NCI-H2171 treated with DMSO at 0.1 percent for 48 hours (cell line): Measurements from ENCODE around the gene SF3B2.
"Not testable (repeated sequence)": the region's sequence is repeated elsewhere in the genome, so short reads cannot be mapped to it uniquely, and the experiment has no call there.

Experiments used
- DNase-seq: peaks from one replicate; lab custom pipeline; 2025; lab: John Stamatoyannopoulos, UW

The SF3B2 gene

DNA sequence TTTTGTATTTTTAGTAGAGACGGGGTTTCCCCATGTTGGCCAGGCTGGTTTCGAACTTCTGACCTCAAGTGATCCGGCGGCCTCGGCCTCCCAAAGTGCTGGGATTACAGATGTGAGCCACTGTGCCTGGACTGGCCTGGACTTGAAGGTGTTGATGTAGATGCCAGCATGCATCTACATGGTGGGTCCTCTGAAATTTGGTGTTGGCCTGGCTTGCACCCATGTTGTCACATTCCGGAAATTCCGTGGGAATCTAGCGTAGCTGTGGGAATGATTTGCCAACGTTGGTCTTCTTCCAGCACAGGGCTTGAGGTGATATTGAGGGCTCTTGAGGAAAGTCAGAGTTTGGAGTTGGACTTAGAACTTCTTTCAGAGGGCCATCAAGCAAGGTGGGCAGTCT is 24.4 kb downstream of the SF3B2 start:
- no peak for DNase-seq

DNA sequence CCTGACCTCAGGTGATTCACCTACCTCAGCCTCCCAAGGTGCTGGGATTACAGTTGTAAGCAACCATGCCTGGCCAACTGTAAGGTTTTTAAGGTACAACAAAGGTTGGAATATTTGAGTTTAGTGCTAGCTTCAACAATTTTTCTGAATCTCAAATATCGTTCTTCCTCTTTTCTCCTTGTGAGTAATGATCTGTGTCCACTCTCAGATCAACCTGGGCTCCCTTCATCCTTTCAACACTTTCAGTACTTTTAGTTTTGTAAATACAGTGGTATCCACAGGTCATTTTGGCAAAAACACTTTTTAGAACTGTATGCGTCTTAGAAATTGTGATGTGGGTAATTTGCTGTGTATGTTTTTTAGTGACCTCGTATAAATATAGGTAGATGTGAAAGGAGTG is 25.8 kb downstream of the SF3B2 start:
- DNase-seq = no peak

DNA sequence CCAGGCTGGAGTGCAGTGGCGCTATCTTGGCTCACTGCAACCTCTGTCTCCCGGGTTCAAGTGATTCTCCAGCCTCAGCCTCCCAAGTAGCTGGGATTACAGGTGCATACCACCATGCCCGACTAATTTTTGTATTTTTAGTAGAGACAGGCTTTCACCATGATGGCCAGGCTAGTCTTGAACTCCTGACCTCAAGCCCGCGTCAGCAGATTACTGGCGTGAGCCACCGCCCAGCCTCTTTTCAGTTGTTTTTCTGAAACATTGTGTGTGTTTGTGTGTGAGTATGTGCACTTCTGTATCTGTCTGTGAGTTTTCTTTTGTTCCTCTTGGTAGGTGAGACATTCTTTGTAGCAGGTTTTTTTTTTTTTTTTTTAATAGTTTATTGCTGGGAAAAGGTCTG is 26.8 kb downstream of the SF3B2 start:
- DNase-seq = not testable (repeated sequence)

DNA sequence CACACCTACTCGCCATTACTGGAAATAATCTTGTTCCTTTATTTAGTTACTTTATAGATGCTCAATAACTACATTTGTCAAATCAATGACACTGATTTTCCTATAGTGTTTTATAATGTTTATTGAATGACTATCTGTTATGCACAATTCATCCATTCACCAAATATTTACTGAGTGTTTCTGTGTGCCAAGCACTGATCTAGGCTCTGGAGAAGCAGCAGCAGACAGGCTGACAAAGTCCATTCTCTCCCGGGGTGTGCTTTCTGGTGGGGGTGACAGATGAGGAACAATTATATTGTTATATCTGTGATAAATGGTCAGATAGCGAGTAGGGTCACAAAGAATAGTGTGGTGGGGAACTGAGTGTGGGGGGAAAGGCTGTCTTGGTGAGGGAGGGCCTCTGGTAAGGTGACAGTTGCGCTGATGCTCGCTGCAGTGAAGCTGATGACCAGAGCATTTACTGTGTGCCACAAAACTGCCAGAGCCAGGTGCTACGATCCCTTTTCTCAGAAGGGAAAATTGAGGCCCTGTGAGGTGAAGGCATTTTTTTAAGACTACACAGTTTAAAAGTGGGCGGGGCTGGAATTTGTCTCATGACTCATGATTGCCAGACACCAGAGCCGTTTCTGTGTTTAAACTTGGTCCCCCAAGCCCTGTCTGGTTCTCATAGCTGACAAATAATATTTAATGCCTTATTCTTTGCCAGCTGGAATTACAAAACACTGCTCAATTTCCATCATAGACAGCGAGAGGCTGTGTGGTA is 28.1 kb downstream of the SF3B2 start:
- DNase-seq = no peak

DNA sequence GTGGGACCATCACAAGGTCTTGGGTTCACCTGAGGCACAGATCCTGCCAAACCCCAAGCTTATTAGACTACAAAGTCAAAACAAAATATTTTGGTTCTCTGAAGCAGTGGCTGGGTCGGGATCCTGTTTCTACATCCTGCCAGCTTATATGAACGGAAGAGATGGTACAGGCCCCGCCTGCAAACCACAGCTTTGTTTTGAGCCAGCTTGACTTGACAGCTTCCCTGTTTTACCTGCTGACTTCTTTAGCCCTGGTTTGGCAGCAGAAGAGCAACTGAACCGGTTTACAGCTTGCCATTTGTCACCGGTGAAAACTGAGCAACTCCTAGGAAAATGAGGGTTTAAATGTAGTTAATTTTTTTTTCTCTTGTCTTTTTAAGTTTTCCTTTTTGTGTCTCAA is 29.3 kb downstream of the SF3B2 start:
- DNase-seq = peak; percentile 81

DNA sequence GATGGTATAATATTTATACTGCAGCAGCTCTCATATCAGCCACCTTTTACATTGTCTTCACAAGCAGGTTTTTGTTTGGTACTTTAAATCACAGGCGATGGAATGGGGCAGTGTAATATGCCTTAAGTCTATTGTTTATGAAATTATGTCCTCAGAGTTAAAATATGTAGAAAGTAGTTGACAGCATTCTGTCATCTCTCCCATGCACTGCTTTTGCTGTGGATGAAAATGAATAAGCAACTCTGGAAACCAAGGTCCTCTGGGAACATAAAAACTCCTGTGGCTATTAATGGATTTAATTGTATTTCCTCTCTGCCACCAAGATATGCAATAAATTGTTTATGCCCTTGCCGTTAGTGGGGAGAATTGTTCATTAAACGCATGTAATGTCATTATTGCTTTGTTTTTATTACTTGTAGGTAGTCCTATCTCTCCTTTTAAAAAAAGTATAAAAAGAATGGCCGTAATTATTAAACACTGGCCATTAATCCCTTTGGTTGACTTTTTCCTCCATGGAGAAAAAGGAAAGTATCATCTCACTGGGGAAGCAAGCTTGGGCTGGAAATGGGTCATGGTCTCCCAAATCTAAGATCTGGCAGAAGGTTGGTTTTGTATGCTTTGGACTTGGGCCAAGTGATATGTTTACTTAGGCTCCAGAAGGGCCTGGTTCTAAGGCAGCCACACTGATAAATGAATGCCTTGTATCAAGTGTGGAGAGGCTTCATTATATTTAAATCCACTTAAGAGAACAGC is 31.0 kb downstream of the SF3B2 start:
- peak; percentile 91 for DNase-seq

DNA sequence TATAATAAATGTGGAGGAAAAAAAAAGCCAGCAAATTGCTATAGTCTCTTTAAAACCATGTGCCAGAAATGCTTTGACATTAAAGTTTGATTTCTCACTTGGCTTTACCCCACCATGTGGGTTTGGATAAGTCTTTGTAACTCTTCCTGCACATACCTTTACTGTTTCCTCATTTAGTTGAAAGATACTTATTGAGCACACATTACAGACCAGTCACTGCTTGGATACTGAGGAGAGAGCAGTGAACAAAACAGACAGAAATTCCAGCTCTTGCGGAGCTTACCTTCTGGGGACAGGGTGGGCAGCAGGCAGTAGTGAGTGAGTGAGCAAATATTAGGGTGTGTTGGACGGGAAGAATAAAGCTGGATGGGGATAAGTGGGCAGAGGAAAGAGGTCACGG is 31.6 kb downstream of the SF3B2 start:
- no peak for DNase-seq

DNA sequence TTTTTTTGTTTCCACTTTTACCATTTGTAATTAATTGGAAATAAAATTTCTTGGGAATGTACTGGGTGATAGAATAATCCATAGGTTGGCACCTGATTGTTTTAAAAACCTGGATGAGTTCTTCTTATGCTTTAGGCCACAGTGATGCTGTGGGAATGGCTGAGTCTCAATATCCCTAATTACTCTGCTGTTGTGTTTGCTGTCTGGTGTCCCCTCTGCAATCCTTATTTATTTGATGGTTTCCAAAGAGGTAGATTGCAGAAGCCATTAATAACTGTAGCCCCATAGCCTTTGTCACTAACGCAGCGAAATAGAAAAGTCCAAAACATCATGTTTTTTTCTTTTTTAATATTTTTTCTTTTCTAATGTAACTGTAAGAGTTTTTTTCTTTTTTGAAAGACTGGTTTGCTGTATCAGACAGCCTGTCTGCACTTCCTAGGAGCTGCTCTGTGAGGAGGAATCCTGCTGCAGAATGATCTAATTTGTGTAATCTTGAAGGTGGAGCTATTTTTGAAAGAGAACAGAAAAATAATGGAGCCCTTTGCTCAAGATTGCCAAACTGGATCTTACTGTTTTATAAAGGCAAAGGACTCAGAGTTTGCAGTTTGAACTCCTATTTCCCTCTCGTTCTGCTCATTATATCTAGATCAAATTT is 32.8 kb downstream of the SF3B2 start:
- DNase-seq = no peak

DNA sequence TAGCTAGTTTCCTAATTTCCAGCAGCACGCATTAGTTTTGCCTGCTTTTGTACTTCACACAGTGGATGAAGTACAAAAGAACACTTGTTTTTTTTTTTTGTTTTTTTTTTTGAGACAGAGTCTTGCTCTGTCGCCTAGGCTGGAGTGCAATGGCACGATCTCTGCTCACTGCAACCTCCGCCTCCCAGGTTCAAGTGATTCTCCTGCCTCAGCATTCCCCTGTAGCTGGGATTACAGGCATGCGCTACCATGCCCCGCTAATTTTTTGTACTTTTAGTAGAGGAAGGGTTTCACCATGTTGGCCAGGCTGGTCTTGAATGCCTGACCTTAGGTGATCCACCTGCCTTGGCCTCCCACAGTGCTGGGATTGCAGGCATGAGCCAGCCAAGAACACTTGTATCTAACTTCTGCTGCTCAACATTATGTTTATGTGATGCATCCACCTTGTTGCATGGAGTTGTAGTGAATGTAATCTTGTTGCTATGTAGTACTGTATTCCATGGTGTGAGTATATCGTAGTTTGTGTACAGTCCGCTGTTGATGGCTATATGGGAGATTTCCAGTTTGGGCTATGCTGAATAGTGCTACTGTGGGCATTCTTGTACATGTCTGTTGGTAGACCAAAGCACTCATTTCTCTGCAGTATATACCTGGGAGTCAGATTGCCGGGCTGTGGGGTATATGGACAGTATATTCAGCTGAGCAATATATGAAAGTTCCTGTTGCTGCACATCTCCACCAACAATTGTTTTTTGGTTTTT is 35.2 kb downstream of the SF3B2 start:
- no peak for DNase-seq

DNA sequence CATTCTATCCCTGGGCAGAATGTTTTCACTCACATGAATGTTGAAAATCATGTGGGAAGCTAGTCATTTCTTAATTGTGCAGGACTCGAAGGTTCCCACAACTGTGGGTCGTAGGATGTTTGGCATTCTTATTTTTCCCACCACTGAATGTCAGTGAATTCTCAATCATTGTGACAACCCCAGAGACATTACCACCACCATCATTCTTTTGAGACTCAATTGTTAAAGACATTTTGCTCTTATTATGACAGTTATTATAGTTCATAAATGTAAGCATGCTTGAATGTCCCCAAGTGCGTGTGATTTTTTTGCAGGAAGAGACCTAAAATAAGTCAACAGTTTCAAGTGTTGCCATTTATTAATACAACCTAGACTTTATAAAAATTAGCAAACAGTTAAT is 36.9 kb downstream of the SF3B2 start:
- no peak for DNase-seq

DNA sequence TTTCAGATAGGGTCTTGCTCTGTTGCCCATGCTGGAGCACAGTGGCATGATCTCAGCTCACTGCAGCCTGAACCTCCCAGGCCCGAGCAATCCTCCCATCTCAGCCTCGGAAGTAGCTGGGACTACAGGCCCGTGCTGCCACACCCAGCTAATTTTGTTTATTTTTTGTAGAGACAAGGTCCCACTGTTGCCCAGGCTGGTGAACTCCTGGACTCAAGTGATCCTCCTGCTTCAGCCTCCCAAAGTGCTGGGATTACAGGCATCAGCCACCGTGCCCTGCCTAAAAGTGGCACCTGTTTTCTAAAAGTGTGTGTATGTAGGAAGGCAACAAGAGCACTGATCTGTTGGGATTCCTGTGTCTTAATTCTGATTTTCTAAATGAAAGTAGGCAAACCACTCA is 38.1 kb downstream of the SF3B2 start:
- no peak for DNase-seq

DNA sequence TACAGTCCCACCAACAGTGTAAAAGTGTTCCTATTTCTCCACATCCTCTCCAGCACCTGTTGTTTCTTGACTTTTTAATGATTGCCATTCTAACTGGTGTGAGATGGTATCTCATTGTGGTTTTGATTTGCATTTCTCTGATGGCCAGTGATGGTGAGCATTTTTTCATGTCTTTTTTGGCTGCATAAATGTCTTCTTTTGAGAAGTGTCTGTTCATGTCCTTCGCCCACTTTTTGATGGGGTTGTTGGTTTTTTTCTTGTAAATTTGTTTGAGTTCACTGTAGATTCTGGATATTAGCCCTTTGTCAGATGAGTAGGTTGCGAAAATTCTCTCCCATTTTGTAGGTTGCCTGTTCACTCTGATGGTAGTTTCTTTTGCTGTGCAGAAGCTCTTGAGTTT is 40.0 kb downstream of the SF3B2 start:
- DNase-seq = not testable (repeated sequence)

DNA sequence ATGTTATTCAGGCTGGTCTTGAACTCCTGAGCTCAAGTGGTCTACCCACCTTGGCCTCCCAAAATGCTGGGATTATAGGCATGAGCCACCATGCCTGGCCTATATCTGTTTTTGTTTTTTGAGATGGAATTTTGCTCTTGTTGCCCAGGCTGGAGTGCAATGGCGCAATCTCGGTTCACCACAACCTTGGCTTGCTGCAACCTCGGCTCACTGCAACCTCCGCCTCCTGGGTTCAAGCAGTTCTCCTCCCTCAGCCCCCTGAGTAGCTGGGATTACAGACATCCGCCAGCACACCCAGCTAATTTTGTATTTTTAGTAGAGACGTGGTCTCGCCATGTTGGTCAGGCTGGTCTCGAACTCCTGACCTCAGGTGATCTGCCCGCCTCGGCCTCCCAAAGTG is 47.6 kb downstream of the SF3B2 start:
- not testable (repeated sequence) for DNase-seq

DNA sequence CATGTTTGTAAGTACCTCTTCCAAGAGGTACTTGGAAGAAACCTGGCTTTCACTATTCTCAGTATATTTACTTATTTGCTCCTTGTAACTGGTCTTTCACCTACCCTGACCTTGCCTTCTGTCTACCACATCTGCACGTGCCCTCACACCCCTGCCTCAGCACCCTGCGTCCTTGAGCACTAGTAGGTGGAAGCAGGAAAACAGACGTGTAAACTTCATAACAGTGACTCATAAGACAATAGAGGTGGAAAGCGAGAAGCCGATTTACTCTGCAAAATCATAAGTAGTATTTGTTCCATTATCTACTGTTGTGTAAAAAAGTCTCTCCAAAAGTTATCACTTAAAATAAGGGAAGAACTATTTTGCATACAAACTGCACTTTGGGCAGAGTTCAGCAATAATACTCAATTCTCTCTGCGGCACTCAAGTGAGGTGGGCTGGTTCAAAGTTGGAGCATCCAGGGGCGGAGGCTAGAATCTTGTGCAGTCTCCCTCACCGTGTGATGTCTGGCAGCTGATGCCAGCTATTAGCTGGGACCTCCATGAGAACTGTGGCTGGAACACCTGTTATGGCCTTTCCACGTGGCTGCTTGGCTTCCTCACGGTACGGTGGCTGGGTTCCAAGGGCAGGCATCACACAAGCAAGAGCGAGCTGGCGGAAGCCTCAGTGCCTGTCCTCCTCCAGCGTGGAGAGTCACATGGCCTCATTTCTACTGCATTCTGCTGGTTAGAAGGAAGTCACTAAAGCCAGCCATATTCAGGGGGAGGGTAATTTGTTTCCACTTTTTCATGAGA is 48.3 kb downstream of the SF3B2 start:
- DNase-seq = peak; percentile 86

DNA sequence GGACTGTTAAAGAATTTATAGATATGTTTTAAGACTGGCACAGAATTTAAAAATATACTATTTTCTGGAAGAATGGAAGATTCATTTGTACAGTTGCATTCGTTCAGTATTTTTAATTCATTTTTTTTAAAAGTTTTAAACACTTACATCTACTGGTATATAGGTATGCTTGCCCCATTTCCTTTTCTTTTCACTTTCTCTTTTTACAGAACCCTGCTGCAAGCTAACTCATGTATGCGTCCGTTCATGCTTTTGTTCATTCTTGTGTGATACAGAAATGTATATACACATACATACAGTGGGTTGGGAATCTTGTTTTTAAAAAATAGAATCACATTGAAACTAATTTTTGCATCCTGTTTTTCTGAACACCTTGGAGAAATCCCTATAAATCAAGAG is 48.9 kb downstream of the SF3B2 start:
- no peak for DNase-seq

DNA sequence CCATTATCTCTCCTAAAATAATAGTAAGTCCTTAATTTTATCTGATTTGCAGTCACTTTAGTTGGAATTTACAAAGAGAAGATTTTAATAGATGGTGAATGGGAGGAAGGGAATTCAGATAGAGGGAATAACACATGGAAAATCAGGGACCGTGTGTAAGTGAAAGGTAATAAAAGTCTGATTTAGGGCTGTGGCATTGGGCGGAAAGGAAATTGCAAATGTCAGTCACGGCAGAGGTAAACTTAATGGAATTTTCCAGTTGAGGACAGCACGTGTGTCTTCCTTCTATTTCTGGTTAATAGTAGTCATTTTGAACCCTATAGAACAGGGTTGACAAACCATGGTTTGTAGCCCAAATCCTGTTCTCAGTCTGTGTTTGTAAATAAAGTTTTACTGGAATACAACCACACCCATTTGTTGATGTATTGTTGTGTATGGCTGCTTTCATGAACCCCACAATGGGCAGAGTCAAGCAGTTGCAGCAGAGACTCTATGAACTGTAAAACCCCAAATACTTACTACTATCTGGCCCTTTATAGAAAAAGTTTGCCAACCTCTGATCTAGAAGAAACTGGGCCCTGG is 52.0 kb downstream of the SF3B2 start:
- DNase-seq = no peak

DNA sequence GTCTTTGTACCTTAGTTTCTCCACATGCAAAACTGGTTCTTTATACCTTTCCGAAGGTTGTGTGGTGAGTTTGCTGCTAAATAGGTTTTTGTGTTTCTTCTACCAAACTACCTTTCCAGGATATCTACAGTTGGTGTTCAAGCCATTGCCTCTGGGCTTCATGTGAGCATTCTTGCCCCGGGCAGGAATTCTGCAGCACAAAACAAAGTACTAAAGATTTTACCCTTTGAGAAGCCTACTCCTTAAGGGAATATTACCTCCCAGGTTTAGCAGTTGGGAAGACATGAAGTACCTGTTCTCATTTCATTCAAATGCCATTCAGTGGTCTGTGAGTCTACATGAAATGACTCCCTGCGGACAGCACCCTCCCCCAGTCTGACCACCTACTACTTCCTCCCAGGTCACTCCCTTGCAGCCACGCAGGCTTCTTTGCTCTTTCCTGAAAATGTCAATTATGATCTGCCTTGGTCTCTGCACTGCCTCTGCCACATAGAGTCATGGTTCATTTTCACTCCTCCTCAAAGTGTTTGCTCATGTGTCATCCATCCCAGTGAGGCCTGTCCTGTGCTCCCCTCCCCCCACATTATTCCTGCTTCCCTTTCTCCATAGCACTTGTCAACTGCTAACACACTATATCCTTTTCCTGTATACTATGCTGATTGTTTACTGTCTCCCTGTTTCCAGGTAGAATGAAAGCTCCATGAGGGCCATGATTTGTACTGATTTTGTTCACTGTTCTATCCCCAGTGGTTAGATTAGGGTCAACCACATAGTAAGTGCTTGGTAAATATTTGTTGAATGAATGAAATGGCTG is 54.8 kb downstream of the SF3B2 start:
- DNase-seq = no peak

DNA sequence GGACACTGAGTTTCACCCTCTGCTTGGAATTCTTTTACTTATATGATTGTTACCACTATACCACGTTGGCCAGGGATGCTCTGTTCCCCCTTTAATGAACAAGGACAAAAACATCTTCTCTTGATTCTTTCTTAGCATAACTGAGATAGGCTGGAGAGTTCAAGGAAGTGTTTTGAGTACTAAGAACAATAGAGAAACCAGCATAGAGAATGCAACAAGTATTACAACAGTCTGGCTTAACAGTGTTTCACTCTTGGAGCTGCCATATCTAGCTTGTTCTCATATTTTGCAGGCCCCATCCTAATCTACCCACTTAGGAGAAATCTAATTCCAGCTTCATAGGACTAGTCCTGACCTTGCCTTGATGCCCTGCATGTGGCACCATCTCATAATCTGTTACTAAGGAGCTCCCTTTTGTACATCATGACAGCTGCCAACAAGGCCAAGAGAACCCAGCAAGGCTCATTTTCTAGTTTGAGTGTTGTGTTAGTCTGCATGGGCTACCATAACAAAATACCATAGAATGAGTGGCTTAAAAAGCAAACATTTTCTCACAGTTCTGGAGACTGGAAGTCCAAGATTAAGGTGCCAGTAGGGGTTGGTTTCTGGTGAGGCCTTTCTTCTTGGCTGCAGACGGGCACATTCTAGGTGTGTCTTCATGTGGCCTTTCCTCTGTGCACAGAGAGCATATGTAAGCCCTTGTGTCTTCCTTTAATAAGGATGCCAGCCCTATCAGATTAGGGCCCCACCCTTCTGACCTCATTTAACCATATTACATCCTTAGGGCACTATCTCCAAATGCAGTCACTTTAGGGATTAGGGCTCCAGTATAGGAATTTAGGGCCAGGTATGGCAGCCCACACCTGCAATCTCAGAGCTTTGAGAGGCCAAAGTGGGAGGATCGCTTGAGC is 55.7 kb downstream of the SF3B2 start:
- DNase-seq = no peak

DNA sequence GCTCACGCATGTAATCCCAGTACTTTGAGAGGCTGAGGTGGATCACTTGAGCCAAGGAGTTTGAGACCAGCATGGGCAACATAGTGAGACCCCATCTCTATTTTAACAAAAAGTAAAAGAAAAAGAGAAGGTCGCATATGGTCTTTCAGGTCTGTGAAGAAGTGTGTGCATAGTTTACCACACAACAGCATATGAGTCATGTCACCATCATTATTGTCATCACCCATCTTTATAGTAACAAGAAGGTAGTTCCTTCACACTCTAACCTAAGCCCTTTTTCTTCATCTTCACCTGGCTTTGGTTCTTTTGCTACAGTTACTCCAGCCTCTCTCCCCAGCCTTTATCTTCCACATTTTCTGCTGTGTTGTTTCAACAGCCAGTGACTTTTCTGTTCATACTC is 57.1 kb downstream of the SF3B2 start:
- DNase-seq = no peak
